ENCODE measurements around the gene AMPH. TPM values are rescaled to one million over a fixed set of nuclear protein-coding genes. Genes with fewer than 3 reads are reported as not detected.
"Not testable (repeated sequence)": the region's sequence is repeated elsewhere in the genome, so short reads cannot be mapped to it uniquely, and the experiment has no call there.

AMPH gene
- total RNA-seq, 2 experiments from 2014 or later = not detected

DNA sequence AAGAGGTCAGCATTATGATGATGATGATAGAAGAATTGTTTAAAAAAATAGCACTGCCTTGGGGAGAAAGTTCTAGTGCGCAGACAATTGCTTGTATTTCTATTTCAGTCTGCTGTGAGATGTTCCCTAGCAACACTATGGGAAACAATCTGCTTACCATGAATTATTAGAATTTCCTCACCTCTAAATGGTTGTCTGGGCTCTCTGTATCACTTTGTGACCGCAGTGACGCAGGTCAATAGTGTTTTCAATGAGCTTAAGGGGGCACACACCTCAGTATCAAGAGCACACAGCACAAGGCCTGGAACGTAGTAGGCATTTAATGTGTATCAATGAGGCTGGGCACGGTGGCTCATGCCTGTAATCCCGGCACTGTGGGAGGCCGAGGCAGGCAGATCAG, 258.9 kb downstream of the AMPH start:
- ATAC-seq (ENCODE audit: low read depth) (no peak), DNase-seq (no peak)
- Mint-ChIP-seq H3K36me3 (peaks cover 3% of the 10 kb centered on the region), H3K4me1 (peaks cover 26% of the 10 kb centered on the region), H3K27ac (no peak overlapping the region), H3K4me3 (no peak overlapping the region), H3K27me3 (no peaks in the 10 kb centered on the region), H3K9me3 (no peaks in the 10 kb centered on the region)
- POLR2A ChIA-PET = no interaction called here

DNA sequence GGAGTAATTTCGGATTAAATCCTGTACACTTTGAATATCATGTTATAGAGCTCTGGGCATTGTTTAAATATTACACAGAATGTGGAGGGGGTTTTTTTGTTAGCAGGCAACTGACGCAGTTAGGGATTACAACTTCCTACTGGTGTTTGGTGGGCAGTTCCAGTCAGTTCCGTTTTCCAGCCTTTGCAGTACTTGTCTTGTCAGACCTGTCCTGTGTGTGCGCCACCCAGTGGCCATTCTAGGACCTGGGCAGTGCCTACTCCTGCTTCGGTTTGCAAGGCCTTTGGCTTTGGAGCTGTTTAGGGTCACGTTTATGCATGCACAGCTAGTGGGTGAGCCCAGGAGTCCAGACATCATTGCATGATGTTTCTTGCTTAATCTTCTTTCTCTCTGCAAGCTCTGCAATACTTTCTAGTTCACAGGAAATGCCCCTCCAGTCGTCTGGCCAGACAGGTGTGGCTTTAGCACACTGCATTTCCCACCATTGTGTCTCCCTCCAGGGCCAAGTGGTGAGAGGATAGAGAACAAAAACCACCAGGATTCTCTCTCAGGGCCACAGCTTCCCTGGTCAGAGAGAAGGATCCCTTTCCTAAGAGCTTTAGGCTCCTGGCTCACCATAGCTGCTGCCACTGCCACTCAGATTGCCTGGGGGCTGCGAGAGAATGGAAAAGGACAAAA, 261.2 kb downstream of the AMPH start:
- Mint-ChIP-seq H3K27ac (peak overlapping the region; percentile 41), H3K9me3 (no peaks in the 10 kb centered on the region), H3K4me1 (peaks cover 39% of the 10 kb centered on the region), H3K4me3 (peak overlapping the region; percentile 9), H3K27me3 (no peaks in the 10 kb centered on the region), H3K36me3 (no peaks in the 10 kb centered on the region)
- POLR2A ChIA-PET = interaction anchor here (0.6 to 1.4 kb wide), 2 partner anchors 53 to 154 kb away, joined by 3 to 4 read pairs; no protein-coding TSS in a partner anchor
- ATAC-seq (ENCODE audit: low read depth) (peak; percentile 72), DNase-seq (peak; percentile 82)

DNA sequence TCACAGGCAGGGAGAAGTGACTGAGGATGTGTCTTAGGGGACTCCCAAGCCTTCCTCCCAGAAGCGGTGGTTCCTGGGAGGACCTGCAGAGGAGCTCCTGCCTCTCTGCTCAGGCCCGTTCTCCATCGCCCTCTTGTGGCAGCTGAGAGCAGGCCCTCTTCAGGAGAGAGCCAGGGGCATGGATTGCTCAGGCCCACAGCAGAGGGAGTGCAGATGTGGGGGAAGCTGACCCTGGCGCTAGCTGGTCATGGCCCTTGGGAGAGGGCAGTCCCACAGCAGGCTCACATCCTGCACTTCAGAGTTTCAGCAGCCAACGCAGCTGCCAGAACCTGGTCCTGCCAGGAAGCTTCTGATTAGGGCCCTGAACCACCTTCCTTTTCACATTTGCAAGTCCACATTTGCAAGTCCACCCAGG, 263.0 kb downstream of the AMPH start:
- Mint-ChIP-seq H3K4me3 (peak overlapping the region; percentile 62), H3K27me3 (no peaks in the 10 kb centered on the region), H3K36me3 (peaks cover 4% of the 10 kb centered on the region), H3K4me1 (peaks cover 52% of the 10 kb centered on the region), H3K9me3 (no peaks in the 10 kb centered on the region), H3K27ac (peak overlapping the region; percentile 72)
- peak; percentile 67 for ATAC-seq (ENCODE audit: low read depth)
- DNase-seq = peak; percentile 80
- POLR2A ChIA-PET = interaction anchor here (0.6 to 0.9 kb wide), 3 partner anchors 50 to 152 kb away, joined by 3 to 4 read pairs (median 3); no protein-coding TSS in a partner anchor

GRCh38 chr7:38367301-38367890, 263.8 kb downstream of the AMPH start:
- DNase-seq (no peak), ATAC-seq (ENCODE audit: low read depth) (peak; percentile 51)
- Mint-ChIP-seq H3K27me3 (no peaks in the 10 kb centered on the region), H3K4me3 (peak overlapping the region; percentile 62), H3K36me3 (peaks cover 4% of the 10 kb centered on the region), H3K9me3 (no peaks in the 10 kb centered on the region), H3K4me1 (peaks cover 55% of the 10 kb centered on the region), H3K27ac (peak overlapping the region; percentile 72)
- POLR2A ChIA-PET = interaction anchor here (0.9 kb wide), 2 partner anchors 141 to 152 kb away, joined by 3 read pairs; no protein-coding TSS in a partner anchor

DNA sequence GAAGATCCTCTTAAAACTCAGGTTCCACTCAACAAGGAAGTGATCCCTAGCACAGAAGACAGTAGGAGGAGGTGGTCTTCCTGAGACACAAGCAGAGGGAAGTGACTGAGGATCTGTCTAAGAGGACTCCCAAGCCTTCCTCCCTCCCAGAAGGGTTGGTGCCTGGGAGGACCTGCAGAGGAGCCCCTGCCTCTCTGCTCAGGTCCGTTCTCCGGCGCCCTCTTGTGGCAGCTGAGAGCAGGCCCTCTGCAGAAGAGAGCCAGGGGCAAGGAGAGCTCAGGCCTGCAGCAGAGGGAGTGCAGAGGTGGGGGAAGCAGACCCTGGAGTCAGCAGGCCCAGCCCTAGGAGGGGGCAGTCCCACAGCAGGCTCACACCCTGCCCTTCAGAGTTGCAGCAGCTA, 267.8 kb downstream of the AMPH start:
- not testable (repeated sequence) for H3K36me3 Mint-ChIP-seq
- POLR2A ChIA-PET = interaction anchor here (0.7 to 1.0 kb wide), 2 partner anchors 18 to 148 kb away, joined by 3 to 7 read pairs; no protein-coding TSS in a partner anchor
- peaks cover 39% of the 10 kb centered on the region for H3K4me1 Mint-ChIP-seq

DNA sequence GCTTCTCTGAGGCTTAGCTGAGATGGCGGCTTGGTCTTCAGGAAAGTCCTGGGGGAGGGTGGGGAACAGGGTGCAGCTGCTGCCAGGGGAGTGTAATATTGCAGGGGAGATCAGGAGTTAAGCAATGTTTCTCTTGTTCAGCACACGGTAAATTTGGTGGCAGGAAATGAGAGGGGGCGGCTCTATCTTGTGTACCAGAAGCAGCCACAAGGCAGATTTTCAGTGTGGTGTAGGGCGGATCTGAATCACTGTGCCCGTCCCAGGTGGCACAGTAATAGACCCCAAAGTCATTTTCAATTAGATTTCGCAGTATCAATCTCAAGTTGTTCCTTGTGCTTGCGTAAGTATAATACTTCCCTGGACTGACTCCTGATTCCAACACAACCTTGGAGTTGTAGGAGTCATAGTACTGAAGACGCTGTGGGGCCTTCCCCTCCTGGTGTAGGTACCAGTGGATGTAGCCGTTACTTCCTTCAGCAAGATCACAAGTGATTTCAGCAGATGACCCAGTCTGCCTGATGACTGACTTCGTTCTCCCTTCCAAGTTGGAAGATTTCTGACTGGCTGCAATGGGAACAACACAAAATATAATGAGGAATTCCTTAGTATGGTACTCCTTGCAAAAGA, 268.4 kb downstream of the AMPH start:
- peak overlapping the region; percentile 87 for H3K4me3 Mint-ChIP-seq
- DNase-seq = peak; percentile 42
- H3K27me3 Mint-ChIP-seq, H3K36me3 Mint-ChIP-seq, H3K9me3 Mint-ChIP-seq: not testable (repeated sequence)
- H3K27ac Mint-ChIP-seq = peak overlapping the region; percentile 96
- POLR2A ChIA-PET = interaction anchor here (0.7 to 1.0 kb wide), 2 partner anchors 17 to 147 kb away, joined by 3 to 7 read pairs; no protein-coding TSS in a partner anchor
- H3K4me1 Mint-ChIP-seq = peaks cover 33% of the 10 kb centered on the region
- peak; percentile 51 for ATAC-seq (ENCODE audit: low read depth)

More for the DNA sequence above, 267.8 kb downstream of the AMPH start:
- DNase-seq (peak; percentile 80), ATAC-seq (ENCODE audit: low read depth) (peak; percentile 51)
- Mint-ChIP-seq H3K4me3 (peak overlapping the region; percentile 87), H3K27ac (peak overlapping the region; percentile 96)
- not testable (repeated sequence) for H3K27me3 Mint-ChIP-seq, H3K9me3 Mint-ChIP-seq

- peak overlapping the region; percentile 82 for H3K27ac Mint-ChIP-seq
- peaks cover 7% of the 10 kb centered on the region for H3K36me3 Mint-ChIP-seq
- ATAC-seq (ENCODE audit: low read depth) (no peak), DNase-seq (no peak)
- POLR2A ChIA-PET = no interaction called here
- H3K4me1 Mint-ChIP-seq = peaks cover 19% of the 10 kb centered on the region
- H3K9me3 Mint-ChIP-seq = no peaks in the 10 kb centered on the region
- H3K27me3 Mint-ChIP-seq = no peaks in the 10 kb centered on the region
- H3K4me3 Mint-ChIP-seq = peak overlapping the region; percentile 86
Observed at GRCh38 chr7:38360776-38361175, 270.4 kb downstream of the AMPH start.

DNA sequence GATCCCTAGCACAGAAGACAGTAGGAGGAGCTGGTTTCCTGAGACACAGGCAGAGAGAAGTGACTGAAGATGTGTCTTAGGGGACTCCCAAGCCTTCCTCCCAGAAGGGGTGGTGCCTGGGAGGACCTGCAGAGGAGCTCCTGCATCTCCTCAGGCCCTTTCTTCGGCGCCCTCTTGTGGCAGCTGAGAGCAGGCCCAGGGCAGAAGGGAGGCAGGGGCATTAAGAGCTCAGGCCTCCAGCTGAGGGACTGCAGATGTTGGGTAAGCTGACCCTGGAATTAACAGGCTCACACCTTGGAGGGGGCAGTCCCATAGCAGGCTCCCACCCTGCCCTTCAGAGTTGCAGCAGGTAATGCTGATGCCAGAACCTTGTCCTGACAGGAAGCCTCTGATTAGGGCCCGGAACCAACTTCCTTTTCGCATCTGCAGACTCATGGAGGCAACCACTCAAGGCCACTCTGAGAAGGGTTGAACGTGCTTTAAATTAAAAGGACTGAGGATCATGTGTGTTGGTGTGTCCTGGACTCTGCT, 272.0 kb downstream of the AMPH start:
- H3K4me3 Mint-ChIP-seq = peak overlapping the region; percentile 86
- peak overlapping the region; percentile 82 for H3K27ac Mint-ChIP-seq
- not testable (repeated sequence) for H3K36me3 Mint-ChIP-seq, H3K27me3 Mint-ChIP-seq, H3K9me3 Mint-ChIP-seq, H3K4me1 Mint-ChIP-seq
- ATAC-seq (ENCODE audit: low read depth) (peak; percentile 57), DNase-seq (peak; percentile 64)
- POLR2A ChIA-PET = interaction anchor here (0.9 to 1.1 kb wide), 2 partner anchors 11 to 13 kb away, joined by 3 read pairs; no protein-coding TSS in a partner anchor

- not testable (repeated sequence) for H3K4me1 Mint-ChIP-seq, DNase-seq, H3K27me3 Mint-ChIP-seq, H3K36me3 Mint-ChIP-seq, H3K9me3 Mint-ChIP-seq
- POLR2A ChIA-PET = interaction anchor here (0.9 to 1.1 kb wide), 2 partner anchors 10 to 13 kb away, joined by 3 read pairs; no protein-coding TSS in a partner anchor
- peak; percentile 47 for ATAC-seq (ENCODE audit: low read depth)
- peak overlapping the region; percentile 82 for H3K27ac Mint-ChIP-seq
- H3K4me3 Mint-ChIP-seq = peak overlapping the region; percentile 86
Observed at GRCh38 chr7:38358273-38358831, 272.8 kb downstream of the AMPH start.

DNA sequence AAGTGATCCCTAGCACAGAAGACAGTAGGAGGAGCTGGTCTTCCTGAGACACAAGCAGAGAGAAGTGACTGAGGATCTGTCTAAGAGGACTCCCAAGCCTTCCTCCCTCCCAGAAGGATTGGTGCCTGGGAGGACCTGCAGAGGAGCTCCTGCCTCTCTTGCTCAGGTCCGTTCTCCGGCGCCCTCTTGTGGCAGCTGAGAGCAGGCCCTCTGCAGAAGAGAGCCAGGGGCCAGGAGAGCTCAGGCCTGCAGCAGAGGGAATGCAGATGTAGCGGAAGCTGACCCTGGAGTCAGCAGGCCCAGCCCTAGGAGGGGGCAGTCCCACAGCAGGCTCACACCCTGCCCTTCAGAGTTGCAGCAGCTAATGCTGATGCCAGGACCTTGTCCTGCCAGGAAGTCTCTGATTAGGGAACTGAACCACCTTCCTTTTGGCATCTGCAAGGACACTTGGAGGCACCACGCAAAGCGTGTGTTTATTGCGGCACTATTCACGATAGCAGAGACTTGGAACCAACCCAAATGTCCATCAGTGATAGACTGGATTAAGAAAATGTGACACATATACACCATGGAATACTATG, 276.8 kb downstream of the AMPH start:
- H3K27ac Mint-ChIP-seq; DNase-seq; POLR2A ChIA-PET; H3K9me3 Mint-ChIP-seq; H3K4me3 Mint-ChIP-seq; H3K36me3 Mint-ChIP-seq; H3K4me1 Mint-ChIP-seq; ATAC-seq (ENCODE audit: low read depth); H3K27me3 Mint-ChIP-seq: not testable (repeated sequence)

GRCh38 chr7:38353431-38353881, 277.7 kb downstream of the AMPH start:
- H3K27me3 Mint-ChIP-seq; H3K9me3 Mint-ChIP-seq; H3K27ac Mint-ChIP-seq; ATAC-seq (ENCODE audit: low read depth); H3K4me3 Mint-ChIP-seq; POLR2A ChIA-PET; H3K4me1 Mint-ChIP-seq; DNase-seq; H3K36me3 Mint-ChIP-seq: not testable (repeated sequence)

- peaks cover 6% of the 10 kb centered on the region for H3K4me1 Mint-ChIP-seq
- POLR2A ChIA-PET = no interaction called here
- no peaks in the 10 kb centered on the region for H3K9me3 Mint-ChIP-seq
- ATAC-seq (ENCODE audit: low read depth) (no peak), DNase-seq (no peak)
- no peaks in the 10 kb centered on the region for H3K27me3 Mint-ChIP-seq
- H3K27ac Mint-ChIP-seq = no peak overlapping the region
- H3K4me3 Mint-ChIP-seq = no peak overlapping the region
- no peaks in the 10 kb centered on the region for H3K36me3 Mint-ChIP-seq
Observed at GRCh38 chr7:38351601-38352000, 279.6 kb downstream of the AMPH start.

GRCh38 chr7:38350777-38351176, 280.4 kb downstream of the AMPH start:
- H3K4me1 Mint-ChIP-seq = peaks cover 10% of the 10 kb centered on the region
- H3K4me3 Mint-ChIP-seq; H3K27ac Mint-ChIP-seq; POLR2A ChIA-PET; ATAC-seq (ENCODE audit: low read depth); H3K9me3 Mint-ChIP-seq; H3K36me3 Mint-ChIP-seq; DNase-seq; H3K27me3 Mint-ChIP-seq: not testable (repeated sequence)

Measured in activated naive CD8-positive, alpha-beta T cell treated with anti-CD3 and anti-CD28 coated beads, Interleukin-2, amount 10 ng/mL, durations not matched to agents 7 days and 5 days (primary cell).